PC-9 (cell line): ENCODE results near the gene PRDX4.

ENCODE experiments used
- CTCF ChIP-seq: fragments of 200-600 bp; sonication (generic); conservative IDR thresholded peaks from 2 replicates; pipeline ENCODE4 v1.6.1; 2017; ENCODE audit warnings: mixed run types, antibody characterized with exemption, mild to moderate bottlenecking, moderate library complexity
- EZH2 ChIP-seq: fragments of 200-600 bp; sonication (generic); IDR thresholded peaks from 2 replicates; pipeline ENCODE4 v1.8.0; 2017; ENCODE audit warnings: antibody characterized with exemption, low read depth

- TF ChIP-seq CTCF: no peak
- no peak for TF ChIP-seq EZH2
Measured at GRCh38 chrX:23662187-23662586, 5.1 kb upstream of the PRDX4 start.
